ENCODE data around the gene MAST2.

The MAST2 gene

DNA sequence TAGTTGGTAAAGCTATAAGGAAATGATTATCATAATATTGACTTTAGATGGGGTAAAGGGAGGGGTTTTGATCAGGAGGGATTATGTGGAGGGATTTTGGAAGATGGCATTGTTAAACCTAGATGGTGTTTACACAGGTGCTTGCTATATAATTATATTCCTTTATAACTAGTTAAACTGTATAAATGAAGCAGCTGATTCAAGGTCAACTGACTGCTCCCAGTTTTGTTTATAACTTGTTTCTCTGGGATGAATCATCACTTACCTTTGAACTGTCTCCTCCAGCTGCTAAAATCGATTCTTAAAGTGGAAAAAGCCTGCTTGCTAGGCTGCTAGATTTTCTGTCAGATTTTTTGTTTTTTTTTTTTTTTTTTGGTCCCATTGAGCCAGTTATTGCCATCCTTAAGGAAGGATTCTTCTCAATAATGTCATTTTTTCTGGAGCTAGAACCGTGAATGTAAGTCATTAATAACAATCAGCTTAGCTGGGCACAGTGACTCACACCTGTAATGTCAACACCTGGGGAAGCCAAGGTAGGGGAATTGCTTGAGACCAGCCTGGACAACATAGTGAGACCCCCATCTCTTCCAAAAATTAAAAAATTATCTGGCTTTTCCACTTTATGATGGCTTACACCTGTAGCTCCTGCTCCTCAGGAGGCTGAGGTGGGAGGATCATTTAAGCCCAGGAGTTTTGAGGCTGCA, 175.8 kb downstream of the MAST2 start:
- Histone ChIP-seq H3K4me1 (ENCODE audit: control insufficient read depth in 1 of 2, insufficient read depth in 2 of 2, low read length in 2 of 2) (no peaks in the 10 kb centered on the region), H2BK12ac (ENCODE audit: low read length) (no peak overlapping the region), H3K23ac (ENCODE audit: low read length) (no peak overlapping the region), H2BK5ac (ENCODE audit: low read depth, low read length, poor library complexity) (no peak overlapping the region), H3K9ac (ENCODE audit: low read length) (no peak overlapping the region), H3K14ac (ENCODE audit: low read length) (no peak overlapping the region), H2AFZ (ENCODE audit: insufficient read depth, low read length, poor library complexity) (no peak overlapping the region), H3K9me3 (ENCODE audit: insufficient read depth, low read depth, low read length) (peaks cover 4% of the 10 kb centered on the region), H2BK120ac (ENCODE audit: insufficient read depth, low read length, poor library complexity) (no peak overlapping the region), H3K79me1 (ENCODE audit: low read length) (no peaks in the 10 kb centered on the region), H3K18ac (ENCODE audit: low read length) (no peak overlapping the region), H3K27ac (ENCODE audit: low read depth, low read length) (no peak overlapping the region), H3K4ac (ENCODE audit: low read depth, low read length) (no peak overlapping the region), H4K91ac (ENCODE audit: low read depth, low read length) (no peak overlapping the region), H2AK5ac (ENCODE audit: low read length) (no peak overlapping the region), H3K4me2 (ENCODE audit: low read length) (no peak overlapping the region), H4K8ac (ENCODE audit: low read depth, low read length) (no peak overlapping the region), H3K36me3 (ENCODE audit: control insufficient read depth in 1 of 2, insufficient read depth in 2 of 2, low read length in 2 of 2) (peaks cover 1 to 3% of the 10 kb centered on the region in 2 experiments), H3K4me3 (ENCODE audit: low read depth, low read length) (no peak overlapping the region), H3K27me3 (ENCODE audit: insufficient read depth, low read length) (no peaks in the 10 kb centered on the region), H3K79me2 (ENCODE audit: control insufficient read depth, insufficient read depth, low read length, poor library complexity) (no peaks in the 10 kb centered on the region), H4K12ac (ENCODE audit: low read depth, low read length) (no peak overlapping the region)
- DNase-seq: no peak
- no CpG with 5 or more reads among the region's 2 CpGs for WGBS (ENCODE audit: extremely low coverage, insufficient coverage, insufficient read length)

- Histone ChIP-seq H2AFZ (ENCODE audit: insufficient read depth, low read length, poor library complexity) (no peak overlapping the region), H2BK5ac (ENCODE audit: low read depth, low read length, poor library complexity) (no peak overlapping the region), H3K27ac (ENCODE audit: low read depth, low read length) (no peak overlapping the region), H4K12ac (ENCODE audit: low read depth, low read length) (no peak overlapping the region), H3K4me2 (ENCODE audit: low read length) (no peak overlapping the region), H3K23ac (ENCODE audit: low read length) (no peak overlapping the region), H3K79me2 (ENCODE audit: control insufficient read depth, insufficient read depth, low read length, poor library complexity) (no peaks in the 10 kb centered on the region), H3K4me1 (ENCODE audit: control insufficient read depth in 1 of 2, insufficient read depth in 2 of 2, low read length in 2 of 2) (no peaks in the 10 kb centered on the region), H3K18ac (ENCODE audit: low read length) (no peak overlapping the region), H3K14ac (ENCODE audit: low read length) (no peak overlapping the region), H3K9me3 (ENCODE audit: insufficient read depth, low read depth, low read length) (peaks cover 4% of the 10 kb centered on the region), H4K8ac (ENCODE audit: low read depth, low read length) (no peak overlapping the region), H4K91ac (ENCODE audit: low read depth, low read length) (no peak overlapping the region), H2BK12ac (ENCODE audit: low read length) (no peak overlapping the region), H3K4me3 (ENCODE audit: low read depth, low read length) (no peak overlapping the region), H2AK5ac (ENCODE audit: low read length) (no peak overlapping the region), H3K4ac (ENCODE audit: low read depth, low read length) (no peak overlapping the region), H3K9ac (ENCODE audit: low read length) (no peak overlapping the region), H3K79me1 (ENCODE audit: low read length) (no peaks in the 10 kb centered on the region), H2BK120ac (ENCODE audit: insufficient read depth, low read length, poor library complexity) (no peak overlapping the region), H3K36me3 (ENCODE audit: control insufficient read depth in 1 of 2, insufficient read depth in 2 of 2, low read length in 2 of 2) (peaks cover 1 to 3% of the 10 kb centered on the region in 2 experiments), H3K27me3 (ENCODE audit: insufficient read depth, low read length) (no peaks in the 10 kb centered on the region)
- no CpG with 5 or more reads among the region's 5 CpGs for WGBS (ENCODE audit: extremely low coverage, insufficient coverage, insufficient read length)
- no peak for DNase-seq
Measured at GRCh38 chr1:45979778-45980176, 176.4 kb downstream of the MAST2 start.

DNA sequence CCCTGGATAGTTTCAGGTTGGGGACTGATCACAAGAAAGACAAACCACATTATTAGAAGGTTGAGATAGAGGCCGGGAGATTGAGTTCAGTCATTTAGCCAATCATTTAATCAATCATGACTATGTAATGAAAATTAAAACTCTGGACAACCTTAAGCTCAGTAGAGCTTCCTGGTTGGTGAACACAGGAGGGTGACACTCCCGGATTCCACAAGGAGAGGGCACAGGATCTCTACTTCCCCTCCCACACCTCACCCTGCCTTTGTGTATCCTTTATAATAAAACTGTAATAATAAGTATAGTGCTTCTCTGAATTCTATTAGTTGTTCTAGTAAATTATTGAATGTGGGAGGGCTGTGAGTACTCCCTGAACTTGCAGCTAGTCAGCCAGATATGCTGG, 178.9 kb downstream of the MAST2 start:
- H3K4me3 ChIP-seq (ENCODE audit: low read depth, low read length): no peak overlapping the region
- H3K79me2 ChIP-seq (ENCODE audit: control insufficient read depth, insufficient read depth, low read length, poor library complexity): no peaks in the 10 kb centered on the region
- H4K12ac ChIP-seq (ENCODE audit: low read depth, low read length): no peak overlapping the region
- no peak overlapping the region for H2AK5ac ChIP-seq (ENCODE audit: low read length)
- H3K9ac ChIP-seq (ENCODE audit: low read length): no peak overlapping the region
- H3K18ac ChIP-seq (ENCODE audit: low read length): no peak overlapping the region
- no peak overlapping the region for H3K14ac ChIP-seq (ENCODE audit: low read length)
- H3K4me1 ChIP-seq (ENCODE audit: control insufficient read depth in 1 of 2, insufficient read depth in 2 of 2, low read length in 2 of 2): no peaks in the 10 kb centered on the region
- no peak overlapping the region for H3K27ac ChIP-seq (ENCODE audit: low read depth, low read length)
- H2BK5ac ChIP-seq (ENCODE audit: low read depth, low read length, poor library complexity): no peak overlapping the region
- H4K91ac ChIP-seq (ENCODE audit: low read depth, low read length): no peak overlapping the region
- no peak overlapping the region for H3K4me2 ChIP-seq (ENCODE audit: low read length)
- no peak overlapping the region for H3K4ac ChIP-seq (ENCODE audit: low read depth, low read length)
- DNase-seq: no peak
- no peak overlapping the region for H4K8ac ChIP-seq (ENCODE audit: low read depth, low read length)
- no peak overlapping the region for H2BK12ac ChIP-seq (ENCODE audit: low read length)
- H3K27me3 ChIP-seq (ENCODE audit: insufficient read depth, low read length): no peaks in the 10 kb centered on the region
- H3K23ac ChIP-seq (ENCODE audit: low read length): no peak overlapping the region
- no CpG with 5 or more reads among the region's 2 CpGs for WGBS (ENCODE audit: extremely low coverage, insufficient coverage, insufficient read length)
- no peak overlapping the region for H2BK120ac ChIP-seq (ENCODE audit: insufficient read depth, low read length, poor library complexity)
- H2AFZ ChIP-seq (ENCODE audit: insufficient read depth, low read length, poor library complexity): no peak overlapping the region
- no peaks in the 10 kb centered on the region for H3K79me1 ChIP-seq (ENCODE audit: low read length)
- peaks cover 4% of the 10 kb centered on the region for H3K9me3 ChIP-seq (ENCODE audit: insufficient read depth, low read depth, low read length)
- peaks cover 1 to 3% of the 10 kb centered on the region in 2 experiments for H3K36me3 ChIP-seq (ENCODE audit: control insufficient read depth in 1 of 2, insufficient read depth in 2 of 2, low read length in 2 of 2)

GRCh38 chr1:45983967-45984366, 180.6 kb downstream of the MAST2 start:
- no peak for DNase-seq
- no peak overlapping the region for H3K23ac ChIP-seq (ENCODE audit: low read length)
- H3K79me1 ChIP-seq (ENCODE audit: low read length): no peaks in the 10 kb centered on the region
- no peak overlapping the region for H2BK120ac ChIP-seq (ENCODE audit: insufficient read depth, low read length, poor library complexity)
- H2AK5ac ChIP-seq (ENCODE audit: low read length): no peak overlapping the region
- H3K36me3 ChIP-seq (ENCODE audit: control insufficient read depth in 1 of 2, insufficient read depth in 2 of 2, low read length in 2 of 2): peaks cover 1 to 3% of the 10 kb centered on the region in 2 experiments
- no peak overlapping the region for H3K14ac ChIP-seq (ENCODE audit: low read length)
- no peak overlapping the region for H3K18ac ChIP-seq (ENCODE audit: low read length)
- no peak overlapping the region for H4K91ac ChIP-seq (ENCODE audit: low read depth, low read length)
- no peak overlapping the region for H3K4ac ChIP-seq (ENCODE audit: low read depth, low read length)
- no peak overlapping the region for H2BK12ac ChIP-seq (ENCODE audit: low read length)
- H3K4me3 ChIP-seq (ENCODE audit: low read depth, low read length): no peak overlapping the region
- H4K12ac ChIP-seq (ENCODE audit: low read depth, low read length): no peak overlapping the region
- H2AFZ ChIP-seq (ENCODE audit: insufficient read depth, low read length, poor library complexity): no peak overlapping the region
- H3K79me2 ChIP-seq (ENCODE audit: control insufficient read depth, insufficient read depth, low read length, poor library complexity): no peaks in the 10 kb centered on the region
- no peak overlapping the region for H3K27ac ChIP-seq (ENCODE audit: low read depth, low read length)
- H3K4me2 ChIP-seq (ENCODE audit: low read length): no peak overlapping the region
- H3K9ac ChIP-seq (ENCODE audit: low read length): no peak overlapping the region
- no peak overlapping the region for H4K8ac ChIP-seq (ENCODE audit: low read depth, low read length)
- H2BK5ac ChIP-seq (ENCODE audit: low read depth, low read length, poor library complexity): no peak overlapping the region
- no peaks in the 10 kb centered on the region for H3K4me1 ChIP-seq (ENCODE audit: control insufficient read depth in 1 of 2, insufficient read depth in 2 of 2, low read length in 2 of 2)
- no peaks in the 10 kb centered on the region for H3K27me3 ChIP-seq (ENCODE audit: insufficient read depth, low read length)
- peaks cover 4% of the 10 kb centered on the region for H3K9me3 ChIP-seq (ENCODE audit: insufficient read depth, low read depth, low read length)
